NK-92 (cell line): ENCODE results near the gene SELPLG.
"Not testable (repeated sequence)": the region's sequence is repeated elsewhere in the genome, so short reads cannot be mapped to it uniquely, and the experiment has no call there.

ENCODE experiments used
- DNase-seq: peaks from one replicate; lab custom pipeline; 2025; ENCODE audit not compliant: unreplicated experiment; lab: John Stamatoyannopoulos, UW

SELPLG gene

GRCh38 chr12:108620236-108620879 lies 13.3 kb downstream of the SELPLG start:
- no peak for DNase-seq

GRCh38 chr12:108619369-108620160 lies 14.1 kb downstream of the SELPLG start:
- no peak for DNase-seq

GRCh38 chr12:108618953-108619274 lies 14.8 kb downstream of the SELPLG start:
- not testable (repeated sequence) for DNase-seq

GRCh38 chr12:108618079-108618952 lies 15.4 kb downstream of the SELPLG start:
- DNase-seq, result no peak

GRCh38 chr12:108616941-108617858 lies 16.5 kb downstream of the SELPLG start:
- DNase-seq, result no peak

- no peak for DNase-seq
These were observed 17.3 kb downstream of the SELPLG start for GRCh38 chr12:108616359-108616758.

GRCh38 chr12:108615918-108616317 lies 17.8 kb downstream of the SELPLG start:
- no peak for DNase-seq

GRCh38 chr12:108614639-108615038 lies 19.1 kb downstream of the SELPLG start:
- no peak for DNase-seq

- no peak for DNase-seq
These were observed 19.7 kb downstream of the SELPLG start for GRCh38 chr12:108614041-108614440.

- DNase-seq, result no peak
These were observed 20.1 kb downstream of the SELPLG start for GRCh38 chr12:108613548-108613947.

GRCh38 chr12:108612788-108613282 lies 20.9 kb downstream of the SELPLG start:
- DNase-seq, result no peak

- DNase-seq, result no peak
These were observed 21.7 kb downstream of the SELPLG start for GRCh38 chr12:108611884-108612415.

- no peak for DNase-seq
These were observed 22.7 kb downstream of the SELPLG start for GRCh38 chr12:108610856-108611605.

- DNase-seq, result no peak
These were observed 23.3 kb downstream of the SELPLG start for GRCh38 chr12:108610336-108610815.

- DNase-seq, result no peak
These were observed 24.0 kb downstream of the SELPLG start for GRCh38 chr12:108609537-108610335.

GRCh38 chr12:108608616-108609015 lies 25.1 kb downstream of the SELPLG start:
- no peak for DNase-seq

GRCh38 chr12:108607981-108608600 lies 25.6 kb downstream of the SELPLG start:
- DNase-seq, result no peak

- DNase-seq, result no peak
These were observed 27.2 kb downstream of the SELPLG start for GRCh38 chr12:108606492-108606891.
